Central memory CD8-positive, alpha-beta T cell (primary cell): ENCODE measurements around the gene CA6.
"Not testable (repeated sequence)": the region's sequence is repeated elsewhere in the genome, so short reads cannot be mapped to it uniquely, and the experiment has no call there.

Source experiments
- ATAC-seq: fragments of 150-1000 bp; cut with Tn5 transposase; replicated peaks from 2 replicates; pipeline ENCODE4 v1.10.0; 2022; ENCODE audit warnings: mild to moderate bottlenecking, moderate FRiP score, moderate number of reproducible peaks; ENCODE audit not compliant: poor library complexity, severe bottlenecking; ENCODE audit errors: extremely low read depth
- DNase-seq, 2 donors: peaks; one replicate each; pipeline ENCODE4 v3.0.0; 2021; ENCODE audit warnings: low spot score in 2 of 2
- H3K27ac Mint-ChIP-seq: one replicate; pipeline ENCODE4 v1.8.0; 2022; ENCODE audit warnings: low read depth, mild to moderate bottlenecking, moderate library complexity, mixed read lengths
- H3K27me3 Mint-ChIP-seq: one replicate; pipeline ENCODE4 v1.8.0; 2022; ENCODE audit warnings: mixed read lengths
- H3K36me3 Mint-ChIP-seq: one replicate; pipeline ENCODE4 v1.8.0; 2022; ENCODE audit warnings: mild to moderate bottlenecking, moderate library complexity, mixed read lengths; ENCODE audit not compliant: insufficient read depth
- H3K4me1 Mint-ChIP-seq: one replicate; pipeline ENCODE4 v1.8.0; 2022; ENCODE audit warnings: mixed read lengths
- H3K4me3 Mint-ChIP-seq: one replicate; pipeline ENCODE4 v1.8.0; 2022; ENCODE audit warnings: mild to moderate bottlenecking, moderate library complexity, mixed read lengths
- H3K9me3 Mint-ChIP-seq: one replicate; pipeline ENCODE4 v1.8.0; 2022; ENCODE audit warnings: mixed read lengths

Gene CA6

GRCh38 chr1:8963963-8964362 is 18.3 kb downstream of the CA6 start:
- DNase-seq, result no peak
- Mint-ChIP-seq H3K9me3 (no peaks in the 10 kb centered on the region), H3K4me1 (peaks cover 7% of the 10 kb centered on the region), H3K27ac (no peak overlapping the region), H3K27me3 (no peaks in the 10 kb centered on the region), H3K36me3 (peaks cover 5% of the 10 kb centered on the region), H3K4me3 (no peak overlapping the region)
- ATAC-seq, result no peak

- Mint-ChIP-seq H3K36me3 (peaks cover 6% of the 10 kb centered on the region), H3K4me3 (no peak overlapping the region), H3K27ac (no peak overlapping the region), H3K27me3 (no peaks in the 10 kb centered on the region), H3K9me3 (no peaks in the 10 kb centered on the region), H3K4me1 (peaks cover 7% of the 10 kb centered on the region)
- no peak for ATAC-seq
- no peak for DNase-seq
Observed at GRCh38 chr1:8965121-8965820, 19.6 kb downstream of the CA6 start.

GRCh38 chr1:8966606-8967005 is 20.9 kb downstream of the CA6 start:
- Mint-ChIP-seq H3K4me1 (peaks cover 17% of the 10 kb centered on the region), H3K9me3 (no peaks in the 10 kb centered on the region), H3K27ac (no peak overlapping the region), H3K4me3 (no peak overlapping the region), H3K36me3 (peaks cover 9% of the 10 kb centered on the region), H3K27me3 (no peaks in the 10 kb centered on the region)
- ATAC-seq (no peak), DNase-seq (no peak)

GRCh38 chr1:8968902-8969301 is 23.2 kb downstream of the CA6 start:
- not testable (repeated sequence) for H3K27ac Mint-ChIP-seq, H3K9me3 Mint-ChIP-seq, ATAC-seq, DNase-seq, H3K36me3 Mint-ChIP-seq, H3K27me3 Mint-ChIP-seq
- H3K4me1 Mint-ChIP-seq, result peaks cover 19% of the 10 kb centered on the region
- H3K4me3 Mint-ChIP-seq, result peak overlapping the region; percentile 30

- DNase-seq (no peak), ATAC-seq (no peak)
- H3K9me3 Mint-ChIP-seq, result no peaks in the 10 kb centered on the region
- peak overlapping the region; percentile 30 for H3K4me3 Mint-ChIP-seq
- no peaks in the 10 kb centered on the region for H3K27me3 Mint-ChIP-seq
- peaks cover 7% of the 10 kb centered on the region for H3K36me3 Mint-ChIP-seq
- H3K4me1 Mint-ChIP-seq, result peaks cover 19% of the 10 kb centered on the region
- no peak overlapping the region for H3K27ac Mint-ChIP-seq
Observed at GRCh38 chr1:8969937-8970336, 24.3 kb downstream of the CA6 start.

- peak overlapping the region; percentile 52 for H3K27ac Mint-ChIP-seq
- H3K36me3 Mint-ChIP-seq, result peaks cover 7% of the 10 kb centered on the region
- H3K9me3 Mint-ChIP-seq, result no peaks in the 10 kb centered on the region
- peak; percentile 99 for ATAC-seq
- H3K4me3 Mint-ChIP-seq, result peak overlapping the region; percentile 74
- H3K27me3 Mint-ChIP-seq, result no peaks in the 10 kb centered on the region
- peaks cover 19% of the 10 kb centered on the region for H3K4me1 Mint-ChIP-seq
- no peak for DNase-seq
Observed at GRCh38 chr1:8970870-8971337, 25.2 kb downstream of the CA6 start.

GRCh38 chr1:8974551-8974950 is 28.9 kb downstream of the CA6 start:
- H3K4me3 Mint-ChIP-seq, result no peak overlapping the region
- peaks cover 5% of the 10 kb centered on the region for H3K36me3 Mint-ChIP-seq
- H3K9me3 Mint-ChIP-seq, result no peaks in the 10 kb centered on the region
- H3K27ac Mint-ChIP-seq, result no peak overlapping the region
- no peak for ATAC-seq
- no peak for DNase-seq
- peaks cover 19% of the 10 kb centered on the region for H3K4me1 Mint-ChIP-seq
- peaks cover 11% of the 10 kb centered on the region for H3K27me3 Mint-ChIP-seq

GRCh38 chr1:8976338-8976737 is 30.7 kb downstream of the CA6 start:
- H3K9me3 Mint-ChIP-seq, result no peaks in the 10 kb centered on the region
- no peak overlapping the region for H3K27ac Mint-ChIP-seq
- no peaks in the 10 kb centered on the region for H3K36me3 Mint-ChIP-seq
- ATAC-seq (no peak), DNase-seq (no peak)
- peaks cover 19% of the 10 kb centered on the region for H3K27me3 Mint-ChIP-seq
- H3K4me1 Mint-ChIP-seq, result peaks cover 12% of the 10 kb centered on the region
- no peak overlapping the region for H3K4me3 Mint-ChIP-seq

- no peaks in the 10 kb centered on the region for H3K36me3 Mint-ChIP-seq
- H3K4me3 Mint-ChIP-seq, result no peak overlapping the region
- H3K4me1 Mint-ChIP-seq, result peaks cover 6% of the 10 kb centered on the region
- no peaks in the 10 kb centered on the region for H3K9me3 Mint-ChIP-seq
- DNase-seq (no peak), ATAC-seq (no peak)
- no peak overlapping the region for H3K27ac Mint-ChIP-seq
- peaks cover 26% of the 10 kb centered on the region for H3K27me3 Mint-ChIP-seq
Observed at GRCh38 chr1:8976896-8977450, 31.3 kb downstream of the CA6 start.

- H3K4me1 Mint-ChIP-seq, result no peaks in the 10 kb centered on the region
- no peak overlapping the region for H3K27ac Mint-ChIP-seq
- no peak for ATAC-seq
- peaks cover 28% of the 10 kb centered on the region for H3K27me3 Mint-ChIP-seq
- H3K9me3 Mint-ChIP-seq, result no peaks in the 10 kb centered on the region
- no peak overlapping the region for H3K4me3 Mint-ChIP-seq
- no peaks in the 10 kb centered on the region for H3K36me3 Mint-ChIP-seq
- DNase-seq, result no peak
Observed at GRCh38 chr1:8980656-8981055, 35.0 kb downstream of the CA6 start.

GRCh38 chr1:8981169-8981568 is 35.5 kb downstream of the CA6 start:
- DNase-seq (no peak), ATAC-seq (no peak)
- peaks cover 28% of the 10 kb centered on the region for H3K27me3 Mint-ChIP-seq
- no peak overlapping the region for H3K27ac Mint-ChIP-seq
- no peak overlapping the region for H3K4me3 Mint-ChIP-seq
- H3K4me1 Mint-ChIP-seq, result no peaks in the 10 kb centered on the region
- no peaks in the 10 kb centered on the region for H3K36me3 Mint-ChIP-seq
- no peaks in the 10 kb centered on the region for H3K9me3 Mint-ChIP-seq

GRCh38 chr1:8984203-8984602 is 38.5 kb downstream of the CA6 start:
- peaks cover 26% of the 10 kb centered on the region for H3K27me3 Mint-ChIP-seq
- H3K4me3 Mint-ChIP-seq, result no peak overlapping the region
- ATAC-seq, result no peak
- peaks cover 5% of the 10 kb centered on the region for H3K4me1 Mint-ChIP-seq
- no peak overlapping the region for H3K27ac Mint-ChIP-seq
- H3K9me3 Mint-ChIP-seq, result no peaks in the 10 kb centered on the region
- DNase-seq, result no peak
- H3K36me3 Mint-ChIP-seq, result no peaks in the 10 kb centered on the region

GRCh38 chr1:8984990-8985389 is 39.3 kb downstream of the CA6 start:
- Mint-ChIP-seq H3K27ac (no peak overlapping the region), H3K27me3 (peaks cover 26% of the 10 kb centered on the region), H3K4me3 (no peak overlapping the region), H3K36me3 (no peaks in the 10 kb centered on the region), H3K9me3 (no peaks in the 10 kb centered on the region), H3K4me1 (peaks cover 5% of the 10 kb centered on the region)
- DNase-seq, result no peak
- ATAC-seq, result no peak
